GM18870 (cell line): Measurements from ENCODE around the gene IBA57.
"Not testable (repeated sequence)": the region's sequence is repeated elsewhere in the genome, so short reads cannot be mapped to it uniquely, and the experiment has no call there.

Experiments used
- ATAC-seq: cut with Tn5 transposase; IDR thresholded peaks from one replicate; pipeline ENCODE4 v1.9.1; 2021; ENCODE audit warnings: moderate library complexity; ENCODE audit not compliant: unreplicated experiment

IBA57 gene

GRCh38 chr1:228224198-228225164 lies 58.9 kb downstream of the IBA57 start:
- ATAC-seq = no peak

- no peak for ATAC-seq
These were observed 59.6 kb downstream of the IBA57 start for GRCh38 chr1:228225165-228225710.

GRCh38 chr1:228225740-228226139 lies 60.1 kb downstream of the IBA57 start:
- no peak for ATAC-seq

- ATAC-seq = no peak
These were observed 60.7 kb downstream of the IBA57 start for GRCh38 chr1:228226141-228226874.

GRCh38 chr1:228226956-228227791 lies 61.6 kb downstream of the IBA57 start:
- ATAC-seq = no peak

GRCh38 chr1:228228147-228228546 lies 62.5 kb downstream of the IBA57 start:
- not testable (repeated sequence) for ATAC-seq

GRCh38 chr1:228228601-228229074 lies 63.0 kb downstream of the IBA57 start:
- no peak for ATAC-seq

- ATAC-seq = no peak
These were observed 65.6 kb downstream of the IBA57 start for GRCh38 chr1:228231189-228231588.
